K562 (cell line): ENCODE results near the gene CSF2RB. TPM values are rescaled to one million over a fixed set of nuclear protein-coding genes. Genes with fewer than 3 reads are reported as not detected.

ENCODE experiments used
- ATAC-seq: fragments of 200-7000 bp; cut with Tn5 transposase; 3 replicates; pipeline ENCODE4 v1.9.1; 2020; ENCODE audit warnings: moderate library complexity
- BruUV-seq: library from RNA; stranded (reverse); fragments of 400-500 nt; replicated peaks from 2 replicates; lab custom pipeline; 2021; lab: Mats Ljungman, UMichigan
- CTCF ChIA-PET: fragments of 300-600 bp; formaldehyde crosslinking; extraction: SDS; loops from one replicate; lab custom pipeline; 2021; ENCODE audit warnings: low intra/inter-chr PET ratio; lab: Yijun Ruan, JAX
- POLR2A ChIA-PET: fragments of 300-600, 350-650 bp; sonication (Branson Sonifier 250); formaldehyde crosslinking; extraction: SDS; loops from one replicate; lab custom pipeline; 2021; ENCODE audit warnings: antibody characterized with exemption, inconsistent platforms; lab: Yijun Ruan, JAX
- DNase-seq, 4 experiments: peaks; one replicate each; pipeline versions ENCODE4 v3.0.0 to v3.0.0-alpha.2; 2011 to 2018; ENCODE audit warnings: low spot score in 3 of 4, mixed read lengths in 3 of 4; ENCODE audit errors: extremely low read depth in 1 of 4
- FAIRE-seq: peaks from 2 replicates; lab custom pipeline; 2011; peaks lifted over from hg19 to GRCh38; lab: Jason Lieb, UNC
- H2AFZ ChIP-seq: 2 replicates; pipeline ENCODE4 v1.6.0; 2011; ENCODE audit warnings: low read depth, low read length, control low read depth, inconsistent platforms
- H3K27ac ChIP-seq: fragments of 200-600 bp; 3 replicates; pipeline ENCODE4 v1.8.0; 2011; ENCODE audit warnings: low read depth, mild to moderate bottlenecking, control low read depth, inconsistent platforms, low read length, moderate library complexity, mixed read lengths; ENCODE audit errors: extremely low read depth
- H3K27me3 ChIP-seq, 2 experiments: fragments of 300-600 bp in 1 of 2; 2 replicates in 1 of 2; 3 replicates in 1 of 2; pipeline versions ENCODE4 v1.6.0 to v1.8.0; 2011; ENCODE audit warnings: inconsistent platforms in 2 of 2, low read length in 2 of 2, mild to moderate bottlenecking in 1 of 2, mixed read lengths in 1 of 2, moderate library complexity in 1 of 2; ENCODE audit not compliant: control insufficient read depth in 2 of 2, insufficient read depth in 2 of 2
- H3K36me3 ChIP-seq: fragments of 300-600 bp; 3 replicates; pipeline ENCODE4 v1.8.0; 2011; ENCODE audit warnings: mild to moderate bottlenecking, low read length, inconsistent platforms; ENCODE audit not compliant: control insufficient read depth, insufficient read depth
- H3K4me1 ChIP-seq, 2 experiments: fragments of 200-600 bp in 1 of 2; replicated peaks in 1 of 2; 2 replicates in 1 of 2; 3 replicates in 1 of 2; pipeline versions ENCODE4 v1.5.1 to v1.8.0; 2011; ENCODE audit warnings: inconsistent platforms in 2 of 2, low read length in 2 of 2, mild to moderate bottlenecking in 1 of 2, mixed read lengths in 1 of 2, moderate library complexity in 1 of 2; ENCODE audit not compliant: control insufficient read depth in 2 of 2, insufficient read depth in 2 of 2
- H3K4me2 ChIP-seq: 2 replicates; pipeline ENCODE4 v1.6.1; 2011; ENCODE audit warnings: low read length, control low read depth, inconsistent platforms, mixed read lengths; ENCODE audit not compliant: insufficient read depth
- H3K4me3 ChIP-seq: fragments of 200-600 bp; sonication (generic), shearing (Covaris generic); 2 replicates; pipeline ENCODE4 v1.5.1; 2016; ENCODE audit warnings: control low read depth, inconsistent platforms
- H3K79me2 ChIP-seq: fragments of 200-600 bp; 3 replicates; pipeline ENCODE4 v1.8.0; 2011; ENCODE audit warnings: low read length, inconsistent platforms; ENCODE audit not compliant: control insufficient read depth, insufficient read depth
- H3K9ac ChIP-seq, 2 experiments: 2 replicates each; pipeline versions ENCODE4 v1.6.0 to v1.6.1; 2011; ENCODE audit warnings: low read depth in 2 of 2, low read length in 2 of 2, control low read depth in 1 of 2, inconsistent platforms in 1 of 2, mild to moderate bottlenecking in 1 of 2, mixed read lengths in 1 of 2; ENCODE audit not compliant: insufficient read depth in 1 of 2
- H3K9me1 ChIP-seq: one replicate; pipeline ENCODE4 v1.6.0; 2011; ENCODE audit warnings: inconsistent platforms, mild to moderate bottlenecking, low read length, moderate library complexity; ENCODE audit not compliant: control insufficient read depth, insufficient read depth
- H3K9me3 ChIP-seq: replicated peaks from 2 replicates; pipeline ENCODE4 v1.5.1; 2011; ENCODE audit warnings: low read depth, low read length, inconsistent platforms; ENCODE audit not compliant: control insufficient read depth, insufficient read depth
- H4K20me1 ChIP-seq: replicated peaks from 2 replicates; pipeline ENCODE4 v1.6.1; 2011; ENCODE audit warnings: low read length, inconsistent platforms, mixed read lengths; ENCODE audit not compliant: control insufficient read depth, insufficient read depth
- COPS2 ChIP-seq: fragments of 450-650 bp; conservative IDR thresholded peaks from 2 replicates; pipeline ENCODE4 v1.6.1; 2016; ENCODE audit warnings: mild to moderate bottlenecking, moderate library complexity
- FOS ChIP-seq: IDR thresholded peaks from 3 replicates; pipeline ENCODE4 v1.6.1; 2011; ENCODE audit not compliant: insufficient read length; ENCODE audit errors: extremely low read depth
- THRAP3 ChIP-seq: fragments of 450-650 bp; IDR thresholded peaks from 2 replicates; pipeline ENCODE4 v1.6.1; 2016; ENCODE audit warnings: mild to moderate bottlenecking, inconsistent platforms, borderline replicate concordance
- ZNF408 ChIP-seq: fragments of 250-450 bp; sonication (Bioruptor Pico); IDR thresholded peaks from 2 replicates; pipeline ENCODE4 v1.4.0; 2020; ENCODE audit warnings: low read depth, mild to moderate bottlenecking, moderate library complexity
- WGBS: fragments of 100-300 bp; shearing (Covaris generic); methylation state at CpG from one replicate; pipeline ENCODE4 v1.1.6; 2016; ENCODE audit warnings: low coverage, mixed read lengths; ENCODE audit not compliant: insufficient coverage; ENCODE audit errors: missing lambda C conversion rate; 5-methylcytosine and 5-hydroxymethylcytosine counted together
- in situ Hi-C: fragments of 300-500 bp; cut with MboI; formaldehyde crosslinking; loops from 4 replicates; pipeline ENCODE4 v1.15.0; 2018; ENCODE audit warnings: inconsistent platforms, mixed read lengths
- intact Hi-C: fragments of 100-400 bp; cut with micrococcal nuclease; formaldehyde crosslinking; loops from 2 replicates; pipeline ENCODE4 v1.14.2; 2022
- polyA plus RNA-seq, 8 experiments: library from polyadenylated mRNA; depleted of rRNA in 4 of 8; stranded (reverse) in 5 of 8; unstranded in 3 of 8; fragments of >200 nt; fragmentation: Nextera tagmentation in 2 of 8; fragmentation: Illumina TruSeq in 1 of 8; extraction: Ambion mirVana in 2 of 8; extraction: Trizol in 1 of 8; gene quantifications; 2 replicates each; pipeline versions ENCODE4 v1.2.1 to v1.2.3, GENCODE V29; 2011 to 2014; ENCODE audit warnings: inconsistent platforms in 1 of 8, missing spikeins in 1 of 8
- total RNA-seq, 7 experiments: library from RNA; depleted of rRNA in 6 of 7; stranded (reverse); fragments of >200 nt in 6 of 7; fragmentation: Illumina TruSeq in 2 of 7; extraction: Trizol in 2 of 7; gene quantifications; 2 replicates each; pipeline versions ENCODE4 v1.2.1 to v1.2.3, GENCODE V29; 2011 to 2021; ENCODE audit warnings: low replicate concordance in 1 of 7

Gene CSF2RB
- total and polyA plus RNA-seq, 9 of the 15 experiments (the other 6 are each of a cell fraction or from before 2014, with no cell fraction given) = 0.04 to 1.0 (median 0.36) TPM

DNA sequence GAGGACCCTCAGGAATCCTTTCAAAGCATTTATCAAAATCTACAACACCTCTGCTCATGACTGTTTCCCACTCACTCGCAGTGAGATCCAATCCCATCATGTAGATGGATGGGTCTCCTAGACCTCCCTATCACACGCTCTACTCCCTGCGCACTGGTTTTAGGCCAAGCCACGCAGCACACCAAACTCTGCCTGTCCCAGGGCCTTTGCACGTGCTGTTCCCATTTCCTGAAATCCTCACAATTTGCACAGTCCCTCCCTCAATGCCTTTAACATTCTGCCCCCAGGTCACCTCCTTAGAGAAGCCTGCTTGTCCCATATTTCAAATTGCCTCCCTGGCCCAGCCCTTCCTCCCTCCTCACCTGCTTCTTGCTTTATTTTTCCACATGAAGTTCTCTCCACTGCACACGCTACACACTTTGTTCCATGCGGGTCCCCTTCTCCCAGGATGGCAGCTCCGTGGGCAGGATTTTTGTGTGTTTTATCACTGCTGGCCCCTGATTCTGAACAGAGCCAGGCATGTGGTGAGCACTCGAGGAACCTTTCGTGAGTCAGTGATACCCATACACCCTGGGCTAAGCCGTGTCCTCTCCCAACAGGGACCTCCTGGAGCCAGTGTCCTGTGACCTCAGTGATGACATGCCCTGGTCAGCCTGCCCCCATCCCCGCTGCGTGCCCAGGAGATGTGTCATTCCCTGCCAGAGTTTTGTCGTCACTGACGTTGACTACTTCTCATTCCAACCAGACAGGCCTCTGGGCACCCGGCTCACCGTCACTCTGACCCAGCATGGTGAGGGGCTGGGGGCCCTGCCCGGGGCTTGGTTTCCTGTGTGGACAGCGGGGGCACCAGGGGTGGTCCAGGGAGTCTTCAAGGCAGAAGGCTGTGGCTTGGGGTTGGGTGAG, 12.2 kb downstream of the CSF2RB start:
- no peaks in the 10 kb centered on the region for H3K79me2 ChIP-seq
- 6% methylated on average over 17 of the region's 19 CpGs for WGBS
- no TSS peak for BruUV-seq
- no peak overlapping the region for H2AFZ ChIP-seq
- H3K4me2 ChIP-seq = no peak overlapping the region
- no peaks in the 10 kb centered on the region for H4K20me1 ChIP-seq
- DNase-seq = no peak
- no peak for TF ChIP-seq FOS
- H3K4me1 ChIP-seq = peaks cover 0 to 14% of the 10 kb centered on the region in 2 experiments; a peak in 2 of 5 replicates
- peaks cover 2% of the 10 kb centered on the region for H3K9me1 ChIP-seq
- in situ Hi-C loops (no loop called here), intact Hi-C loops (no loop called here)
- peaks cover 0 to 73% of the 10 kb centered on the region in 2 experiments; a peak in 4 of 5 replicates for H3K27me3 ChIP-seq
- H3K36me3 ChIP-seq = no peaks in the 10 kb centered on the region
- no peak overlapping the region for H3K9ac ChIP-seq
- H3K9me3 ChIP-seq = no peaks in the 10 kb centered on the region
- POLR2A ChIA-PET = no interaction called here
- ATAC-seq = no peak
- no peak for FAIRE-seq
- no peak overlapping the region for H3K27ac ChIP-seq
- no peak overlapping the region for H3K4me3 ChIP-seq
- CTCF ChIA-PET = no interaction called here

DNA sequence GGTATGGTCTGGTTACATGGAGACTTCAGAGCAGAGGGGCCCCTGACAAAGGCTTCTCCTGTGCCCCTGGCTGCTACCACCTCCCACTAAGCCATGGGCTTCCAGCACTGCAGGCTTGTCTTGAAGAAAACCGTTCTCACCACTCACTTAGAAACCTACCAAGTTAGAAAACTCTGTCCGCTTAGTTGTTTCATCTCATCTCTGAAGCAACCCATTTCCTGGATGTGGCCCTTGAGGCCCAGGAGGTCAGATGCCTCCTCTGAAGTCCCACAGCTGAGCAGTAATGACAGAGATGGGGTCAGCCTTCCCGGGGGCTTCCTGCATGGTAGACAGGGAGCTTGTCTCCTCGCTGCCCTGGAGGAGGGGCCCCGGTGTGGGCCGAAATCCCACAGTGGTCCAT, 12.9 kb downstream of the CSF2RB start:
- no peak overlapping the region for H2AFZ ChIP-seq
- POLR2A ChIA-PET = no interaction called here
- peaks cover 0 to 70% of the 10 kb centered on the region in 2 experiments; a peak in 3 of 5 replicates for H3K27me3 ChIP-seq
- H3K9ac ChIP-seq = no peak overlapping the region
- H3K36me3 ChIP-seq = no peaks in the 10 kb centered on the region
- H3K4me2 ChIP-seq = no peak overlapping the region
- intact Hi-C loops = no loop called here
- CTCF ChIA-PET = no interaction called here
- no peaks in the 10 kb centered on the region for H3K9me3 ChIP-seq
- TF ChIP-seq COPS2 (no peak), THRAP3 (no peak), ZNF408 (CRISPR knock-in tag) (no peak)
- TF ChIP-seq, all 486 proteins: peak for 0
- FAIRE-seq = no peak
- in situ Hi-C loops = no loop called here
- DNase-seq = no peak
- Histone ChIP-seq H3K79me2 (no peaks in the 10 kb centered on the region), H3K9me1 (peaks cover 2% of the 10 kb centered on the region), H3K4me1 (peaks cover 0 to 14% of the 10 kb centered on the region in 2 experiments; a peak in 2 of 5 replicates), H3K27ac (no peak overlapping the region), H3K4me3 (no peak overlapping the region), H4K20me1 (no peaks in the 10 kb centered on the region)
- no TSS peak for BruUV-seq
- 5% methylated on average over 6 of the region's 6 CpGs for WGBS
- ATAC-seq = no peak
